ENCODE data around the gene PRDM16.

- TF ChIP-seq EZH2phosphoT487 (IDR thresholded peaks at IDR 0.05; ENCODE audit: borderline replicate concordance, low read depth, low read length) (no peak), CTCF (conservative IDR thresholded peaks at IDR 0.05; ENCODE audit: low read length) (no peak)
These were observed 7.4 kb upstream of the PRDM16 start for GRCh38 chr1:3061566-3061965.
